ENCODE results near the gene XPNPEP1. TPM values are rescaled to one million over a fixed set of nuclear protein-coding genes. Genes with fewer than 3 reads are reported as not detected.

The XPNPEP1 gene
- total and polyA plus RNA-seq, 8 donors = 34.1 to 112 (median 72.8) TPM

- H3K9me3 ChIP-seq = no peaks in the 10 kb centered on the region
- H3K27me3 ChIP-seq = no peaks in the 10 kb centered on the region
- TF ChIP-seq CTCF (IDR thresholded peaks at IDR 0.05) = no peak
- DNase-seq (no peak), ATAC-seq (no peak), FAIRE-seq (no peak)
- no peaks in the 10 kb centered on the region for H3K36me3 ChIP-seq
- H3K4me3 ChIP-seq = no peak overlapping the region
- peaks cover 0 to 7% (median 5%) of the 10 kb centered on the region in 3 donors for H3K4me1 ChIP-seq
- intact Hi-C loops (cut with DNase I) = no loop called here
- H3K27ac ChIP-seq = no peak overlapping the region
- WGBS, 2 donors = 77 to 78% methylated on average over 6 of the region's 6 CpGs
Observed at GRCh38 chr10:109937460-109938065, 14.3 kb upstream of the XPNPEP1 start.

GRCh38 chr10:109934958-109935793 lies 11.9 kb upstream of the XPNPEP1 start:
- intact Hi-C loops (cut with DNase I) = no loop called here
- DNase-seq (peak in 3 of 6 donors; percentile 42 to 74 (median 58)), FAIRE-seq (no peak), ATAC-seq (peak; percentile 91 to 97 (median 94))
- H3K9me3 ChIP-seq = no peaks in the 10 kb centered on the region
- H3K4me3 ChIP-seq = no peak overlapping the region
- no peaks in the 10 kb centered on the region for H3K36me3 ChIP-seq
- WGBS, 2 donors = 25 to 43% methylated on average over 5 of the region's 5 CpGs
- no peaks in the 10 kb centered on the region for H3K27me3 ChIP-seq
- peaks cover 0 to 7% (median 5%) of the 10 kb centered on the region in 3 donors for H3K4me1 ChIP-seq
- TF ChIP-seq CTCF (IDR thresholded peaks at IDR 0.05) = no peak
- peak overlapping the region in 3 of 4 donors; percentile 16 to 64 (median 50) for H3K27ac ChIP-seq

GRCh38 chr10:109933984-109934565 lies 10.8 kb upstream of the XPNPEP1 start:
- no peaks in the 10 kb centered on the region for H3K27me3 ChIP-seq
- H3K9me3 ChIP-seq = no peaks in the 10 kb centered on the region
- H3K36me3 ChIP-seq = no peaks in the 10 kb centered on the region
- H3K4me3 ChIP-seq = no peak overlapping the region
- WGBS, 2 donors = 88 to 90% methylated on average over 5 of the region's 5 CpGs
- H3K27ac ChIP-seq = no peak overlapping the region
- no peak for TF ChIP-seq CTCF (IDR thresholded peaks at IDR 0.05)
- no peak for FAIRE-seq
- DNase-seq = no peak
- H3K4me1 ChIP-seq = peaks cover 0 to 7% (median 5%) of the 10 kb centered on the region in 3 donors
- ATAC-seq = peak in 1 of 4 donors; percentile 13
- intact Hi-C loops (cut with DNase I) = no loop called here

DNA sequence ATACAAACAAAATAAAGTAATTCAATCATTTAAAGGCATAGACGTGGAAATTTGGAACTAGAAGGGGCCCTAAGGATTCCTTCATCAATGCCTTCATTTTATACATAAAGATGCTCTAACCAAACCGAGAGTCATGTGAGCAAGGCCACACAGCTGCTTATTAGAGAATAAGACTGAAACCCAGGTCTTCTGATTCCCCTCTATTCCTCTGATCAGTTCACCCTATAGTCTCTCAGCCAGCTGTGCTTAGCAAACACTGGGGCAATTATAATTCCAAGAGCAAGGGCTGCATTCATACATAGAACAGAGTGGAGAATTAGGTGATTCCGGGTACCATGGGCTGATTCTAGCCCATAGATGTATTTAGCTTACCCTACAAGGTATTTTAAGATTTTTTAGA lies 9.7 kb upstream of the XPNPEP1 start:
- H3K27ac ChIP-seq = no peak overlapping the region
- no peak for FAIRE-seq
- intact Hi-C loops (cut with DNase I) = no loop called here
- H3K36me3 ChIP-seq = no peaks in the 10 kb centered on the region
- no peaks in the 10 kb centered on the region for H3K27me3 ChIP-seq
- no peak for ATAC-seq
- TF ChIP-seq CTCF (IDR thresholded peaks at IDR 0.05) = no peak
- DNase-seq = no peak
- H3K4me3 ChIP-seq = no peak overlapping the region
- WGBS, 2 donors = 93% methylated on average over 3 of the region's 3 CpGs
- H3K9me3 ChIP-seq = no peaks in the 10 kb centered on the region
- H3K4me1 ChIP-seq = peaks cover 0 to 7% (median 5%) of the 10 kb centered on the region in 3 donors
